KG1 (cell line): ENCODE results near the gene NR6A1.

ENCODE experiments used
- DNase-seq: peaks from one replicate; lab custom pipeline; 2025; lab: John Stamatoyannopoulos, UW

Gene NR6A1

DNA sequence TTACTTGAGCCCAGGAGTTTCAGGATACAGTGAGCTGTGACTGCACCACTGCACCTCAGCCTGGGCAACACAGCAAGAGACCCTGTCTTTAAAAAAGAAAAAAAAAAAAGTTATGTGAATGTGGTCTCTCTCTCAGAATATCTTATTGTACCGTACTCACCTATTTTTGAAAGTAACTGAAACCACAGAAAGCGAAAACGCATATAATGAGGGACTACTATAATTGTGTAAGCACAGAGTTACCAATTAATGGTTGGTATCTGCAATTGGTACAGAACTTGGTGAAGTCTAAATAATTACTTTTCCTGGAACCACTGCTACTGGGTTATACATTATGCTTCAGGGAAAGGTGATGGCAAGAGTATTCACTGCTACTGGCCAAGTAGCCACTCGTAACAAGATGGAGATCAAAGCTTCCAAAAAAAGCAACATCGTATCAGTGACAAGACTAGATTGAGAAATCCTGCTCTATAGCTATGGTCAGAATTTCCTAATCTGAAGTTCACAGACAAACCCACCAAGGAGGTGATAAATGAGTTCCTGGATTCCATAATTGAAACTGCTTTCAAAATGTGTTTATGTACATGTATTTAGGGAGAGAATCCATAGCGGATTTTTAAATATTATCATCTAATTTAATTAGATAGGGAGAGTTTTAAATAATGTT, 82.7 kb downstream of the NR6A1 start:
- no peak for DNase-seq

DNA sequence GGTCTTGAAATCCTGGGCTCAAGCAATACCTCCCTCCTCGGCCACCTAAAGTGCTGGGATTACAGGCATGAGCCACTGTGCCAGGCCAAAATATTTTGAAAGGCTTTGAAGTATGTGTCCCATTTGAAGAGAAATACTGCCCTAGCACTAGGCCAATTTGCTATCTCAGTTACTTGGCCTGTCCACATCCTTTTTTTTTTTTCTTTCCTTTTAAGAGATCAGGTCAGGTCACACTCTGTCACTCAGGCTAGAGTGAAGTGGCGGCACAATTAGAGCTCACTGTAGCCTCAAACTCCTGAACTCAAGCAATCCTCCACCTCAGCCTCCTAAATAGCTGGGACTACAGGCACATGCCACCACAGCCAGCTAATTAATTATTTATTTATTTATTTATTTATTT, 84.2 kb downstream of the NR6A1 start:
- no peak for DNase-seq

DNA sequence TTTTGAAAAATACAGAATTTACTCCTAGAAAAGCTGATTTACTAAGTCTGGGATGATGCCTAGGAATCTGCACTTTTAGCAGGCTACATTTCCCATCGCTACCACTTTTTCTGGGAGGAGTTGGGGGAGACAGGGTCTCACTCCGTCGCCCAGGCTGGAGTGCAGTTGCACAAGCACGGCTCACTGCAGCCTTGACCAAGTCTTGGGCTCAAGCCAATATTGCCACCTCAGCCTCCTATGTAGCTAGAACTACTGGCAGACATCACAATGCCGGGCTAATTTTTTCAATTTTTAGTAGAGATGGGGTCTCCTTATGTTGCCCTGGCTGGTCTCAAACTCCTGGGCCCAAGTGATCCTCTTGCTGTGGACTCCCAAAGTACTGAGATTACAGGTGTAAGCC, 85.9 kb downstream of the NR6A1 start:
- DNase-seq, result no peak

DNA sequence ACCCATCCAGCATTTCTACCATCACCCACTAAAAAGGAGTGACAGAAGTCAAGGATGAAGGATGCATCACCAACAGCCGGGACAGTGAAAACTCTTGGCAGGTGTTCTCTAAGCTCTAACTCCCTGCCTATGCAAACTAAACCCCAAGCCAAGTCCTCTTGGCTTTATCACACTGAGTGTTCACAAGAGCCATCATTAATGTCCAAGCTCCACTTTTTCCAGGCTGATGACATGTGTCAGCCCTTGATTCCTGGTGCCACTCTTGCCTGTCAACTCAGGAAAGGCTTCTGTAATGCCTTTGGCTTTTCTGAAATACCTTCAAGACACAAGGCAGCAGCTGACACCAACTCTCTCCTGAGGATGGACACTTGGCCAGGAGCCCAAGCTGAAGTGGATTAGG, 86.9 kb downstream of the NR6A1 start:
- no peak for DNase-seq

DNA sequence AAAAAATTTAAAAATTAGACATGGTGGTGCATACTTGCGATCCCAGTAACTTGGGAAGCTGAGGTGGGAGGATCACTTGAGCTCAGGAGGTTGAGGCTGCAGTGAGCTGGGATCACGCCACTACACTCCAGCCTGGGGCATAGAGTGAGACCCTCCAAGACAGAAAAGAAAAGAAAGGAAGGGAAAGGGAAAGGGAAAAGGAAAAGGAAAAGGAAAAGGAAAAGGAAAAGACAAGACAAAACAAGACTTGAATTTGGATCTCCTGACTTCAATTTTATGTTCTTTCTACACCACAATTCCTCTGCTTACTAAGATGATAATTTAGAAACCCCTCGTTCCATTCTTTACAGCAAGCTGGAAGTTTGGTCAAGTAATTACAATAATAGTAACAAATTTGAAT, 88.1 kb downstream of the NR6A1 start:
- DNase-seq, result no peak

DNA sequence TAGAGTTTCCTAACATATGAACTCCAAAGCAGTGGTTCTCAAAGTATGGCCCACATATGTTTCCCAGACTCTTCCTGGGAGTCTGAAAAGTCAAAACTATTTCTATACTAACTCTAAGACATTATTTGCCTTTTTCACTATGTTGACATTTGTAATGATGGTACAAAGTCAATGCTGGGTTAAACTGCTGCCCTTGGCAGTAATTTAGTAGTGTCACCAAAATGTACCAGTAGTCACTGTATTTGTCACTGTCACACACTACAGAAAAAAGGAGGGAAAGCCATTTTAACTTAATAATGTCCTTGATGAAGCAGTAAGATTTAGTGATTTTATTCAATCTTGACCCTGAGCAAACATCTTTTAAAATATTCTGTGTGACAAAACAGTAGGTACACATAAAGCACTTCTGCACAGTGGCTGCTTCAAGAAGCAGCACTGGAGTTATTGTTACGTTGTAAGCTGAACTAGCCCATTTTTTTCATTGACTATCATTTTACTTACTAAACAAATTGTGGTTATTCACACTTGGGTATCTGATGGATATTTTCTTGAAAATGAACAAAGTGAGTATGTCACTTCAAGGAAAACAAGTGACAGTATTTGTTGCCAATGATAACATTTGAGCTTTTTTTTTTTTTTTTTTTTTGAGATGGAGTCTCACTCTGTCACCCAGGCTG, 90.3 kb downstream of the NR6A1 start:
- DNase-seq, result no peak

DNA sequence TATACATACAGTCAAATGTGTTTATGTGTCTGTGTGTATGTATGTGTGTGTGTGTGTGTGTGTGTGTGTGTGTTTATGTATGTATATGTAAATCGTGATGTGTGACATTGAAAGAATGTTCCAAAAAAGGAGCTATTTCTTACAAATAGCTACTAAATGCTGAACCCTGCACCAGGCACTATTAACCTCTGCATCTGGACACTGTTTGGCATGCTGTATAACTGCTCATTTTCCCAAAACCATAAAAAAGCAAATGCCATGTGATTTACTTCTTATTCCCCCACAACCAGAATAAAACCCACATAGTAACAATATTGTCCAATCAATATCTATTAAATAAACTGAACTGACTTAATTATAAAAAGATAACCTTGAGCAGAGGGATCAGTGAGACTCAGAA, 91.1 kb downstream of the NR6A1 start:
- no peak for DNase-seq

DNA sequence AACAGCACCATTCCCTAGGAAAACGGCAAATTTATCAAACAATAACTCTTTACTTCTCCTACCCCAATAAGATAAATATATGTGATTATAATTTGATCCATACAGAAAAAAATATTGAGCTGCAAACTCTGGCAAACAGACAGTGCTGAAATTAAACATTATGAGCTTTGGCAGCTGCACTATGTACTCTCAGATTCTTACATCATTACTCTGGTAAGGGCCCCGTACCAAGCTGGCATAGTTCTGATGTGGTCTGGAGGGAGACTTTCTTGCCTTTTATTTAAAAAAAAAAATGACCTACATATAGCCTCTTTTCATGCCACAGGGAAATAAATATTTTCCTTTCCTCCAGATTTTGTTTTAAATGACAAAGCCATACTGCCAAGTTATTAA, 95.0 kb downstream of the NR6A1 start:
- DNase-seq, result no peak

DNA sequence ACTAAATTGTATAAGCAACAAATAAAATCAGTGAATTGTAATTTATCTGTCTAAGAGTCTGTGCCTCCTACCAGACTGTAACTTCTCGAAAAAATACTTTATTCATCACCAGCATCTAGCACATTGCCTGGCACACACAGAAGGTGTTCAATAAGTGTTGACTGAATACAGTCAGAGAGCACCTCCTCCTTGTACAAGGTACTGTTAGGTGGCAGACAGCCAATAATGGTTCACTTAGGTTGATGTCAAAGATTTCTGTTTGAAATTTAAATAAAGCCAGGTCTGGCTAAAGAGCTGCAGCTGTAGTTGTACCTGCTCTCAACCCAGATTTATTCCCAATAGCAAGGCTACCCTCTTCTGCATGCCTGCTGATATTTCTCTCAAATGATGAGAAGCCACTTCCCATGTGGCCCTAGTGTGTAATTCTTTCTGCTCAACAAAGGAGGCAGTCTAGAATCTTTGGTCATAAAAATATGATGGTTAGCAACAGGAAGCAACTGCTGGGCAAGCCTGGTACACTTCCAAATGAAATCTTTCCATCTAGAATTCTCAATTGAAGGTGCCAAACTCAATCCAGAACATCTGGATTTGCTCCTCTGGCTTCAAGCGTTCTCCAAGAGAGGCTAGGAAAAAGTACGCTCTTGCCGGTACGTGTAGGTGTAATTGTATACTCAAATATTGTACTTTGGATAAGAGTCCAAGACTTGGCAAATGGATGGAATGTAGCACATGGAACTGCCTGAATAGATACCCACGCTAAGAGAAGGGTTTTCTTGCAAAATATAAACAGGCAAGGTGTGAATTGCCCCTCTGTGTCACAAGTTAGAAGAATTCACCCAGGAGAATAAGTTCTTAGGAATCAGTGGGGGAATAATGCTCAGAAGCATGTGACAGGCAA, 95.6 kb downstream of the NR6A1 start:
- DNase-seq, result no peak

DNA sequence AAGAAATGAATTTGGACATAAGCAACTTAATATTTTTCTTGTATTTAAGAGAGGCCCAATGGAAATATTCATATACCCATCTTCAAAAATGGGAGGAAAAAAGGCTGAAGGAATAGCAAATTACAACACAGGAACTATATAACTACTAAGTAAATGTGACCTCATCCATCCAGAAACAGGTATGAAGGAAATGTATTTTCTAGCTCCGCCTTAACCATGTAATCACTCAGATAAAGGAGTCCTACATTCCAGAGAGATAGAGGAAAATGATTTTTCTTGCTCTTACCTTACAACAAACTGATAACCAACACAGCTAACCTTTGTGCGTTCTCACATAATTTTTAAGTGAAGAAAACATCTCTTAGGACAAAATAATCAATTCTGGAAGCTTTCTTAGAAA, 96.5 kb downstream of the NR6A1 start:
- DNase-seq, result no peak

DNA sequence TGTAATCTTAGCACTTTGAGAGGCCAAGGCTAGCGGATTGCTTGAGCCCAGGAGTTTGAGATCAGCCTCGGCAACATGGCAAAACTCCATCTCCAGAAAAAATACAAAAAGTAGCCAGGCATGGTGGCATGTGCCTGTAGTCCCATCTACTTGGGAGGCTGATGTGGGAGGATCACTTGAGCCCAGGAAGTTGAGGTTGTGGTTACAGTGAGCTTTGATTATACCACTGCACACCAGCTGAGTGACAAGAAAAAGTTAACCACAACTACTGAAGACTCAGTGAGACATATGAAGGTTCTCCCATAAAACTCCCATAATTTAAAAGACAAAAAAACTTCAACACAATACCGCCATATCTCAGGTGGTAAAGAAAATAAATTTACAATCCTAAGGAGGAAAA, 98.0 kb downstream of the NR6A1 start:
- no peak for DNase-seq

DNA sequence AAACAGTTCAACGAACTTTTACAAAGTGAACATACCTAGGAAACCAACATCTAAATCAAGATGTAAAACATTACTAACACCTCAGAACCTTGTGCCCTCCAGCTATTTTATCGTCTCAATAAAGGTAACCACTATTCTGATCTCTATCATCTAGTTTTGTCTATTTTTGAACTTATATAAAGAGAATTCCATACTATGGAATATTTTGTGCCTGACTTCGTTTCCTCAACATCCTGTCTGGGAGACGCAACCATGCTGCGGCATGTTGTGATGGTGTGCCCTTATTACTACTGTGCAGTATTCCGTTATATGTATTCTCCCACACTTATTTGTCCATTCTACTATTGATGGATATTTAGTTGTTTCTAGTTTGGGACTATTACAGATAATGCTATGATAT, 99.2 kb downstream of the NR6A1 start:
- DNase-seq, result no peak

DNA sequence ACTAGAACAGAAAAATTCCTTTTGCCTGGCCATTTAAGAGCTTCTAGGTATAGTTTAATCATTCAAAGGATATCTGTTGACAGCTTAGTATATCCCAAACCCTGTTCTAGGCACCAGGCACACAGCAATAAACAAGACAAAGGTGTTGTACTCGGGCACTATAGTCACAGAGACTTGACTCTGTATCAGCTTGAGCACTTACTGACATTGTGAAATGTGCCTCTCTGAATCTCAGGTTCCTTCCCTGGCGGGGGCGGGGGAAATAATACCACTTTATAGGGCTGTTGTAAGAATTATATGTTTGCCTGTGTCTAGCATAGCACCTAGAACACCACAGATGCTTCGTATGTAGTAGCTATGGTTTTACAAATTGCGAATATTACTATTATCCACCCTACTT, 104.5 kb downstream of the NR6A1 start:
- DNase-seq, result no peak

DNA sequence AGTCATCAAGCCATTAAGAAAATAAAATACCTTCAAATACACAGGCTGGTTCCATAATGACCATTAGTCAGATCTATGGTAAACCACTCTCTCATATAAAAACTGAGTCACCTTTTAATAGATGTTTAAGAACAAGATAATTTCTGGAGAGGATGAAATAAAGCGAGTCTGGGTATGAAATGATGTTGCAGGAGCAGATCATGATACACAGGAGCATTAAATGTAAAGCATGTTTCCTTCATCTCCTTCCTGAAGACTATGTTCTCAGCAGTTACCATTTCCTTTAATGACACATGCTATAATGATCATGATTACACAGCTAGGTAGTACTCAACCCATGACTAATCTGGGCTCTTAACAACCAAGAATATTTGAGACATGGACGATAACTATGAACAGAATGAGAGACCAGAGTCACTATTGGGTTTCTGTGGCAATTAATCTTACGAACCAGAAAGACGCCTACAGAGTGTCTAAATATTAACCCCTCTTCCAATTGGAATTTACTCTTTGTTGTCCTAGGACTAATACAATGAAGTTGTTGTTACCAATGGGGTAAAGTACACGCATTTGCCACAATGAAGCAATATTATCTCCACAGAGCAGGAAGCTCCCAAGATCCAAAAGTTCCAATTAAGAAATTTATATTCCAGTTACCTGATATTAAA, 105.6 kb downstream of the NR6A1 start:
- no peak for DNase-seq

DNA sequence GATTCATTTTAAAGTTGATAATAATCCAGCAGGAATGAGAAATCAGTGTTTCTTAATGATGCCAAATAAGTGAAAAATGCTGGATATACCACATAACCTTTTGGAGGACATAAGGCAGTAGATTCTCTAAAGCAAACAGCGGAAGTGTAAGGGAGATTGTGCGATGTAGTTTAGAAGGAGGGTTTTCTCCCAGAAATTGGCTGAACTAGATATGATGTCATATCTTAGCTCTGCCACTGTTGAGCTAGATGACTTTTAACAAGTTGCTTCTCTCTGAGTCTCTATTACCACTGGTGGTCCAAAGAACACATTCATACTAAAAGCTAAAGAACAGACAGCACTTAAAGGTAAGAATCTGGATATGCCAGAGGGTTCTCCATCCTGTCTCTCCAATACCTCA, 107.0 kb downstream of the NR6A1 start:
- DNase-seq, result no peak

DNA sequence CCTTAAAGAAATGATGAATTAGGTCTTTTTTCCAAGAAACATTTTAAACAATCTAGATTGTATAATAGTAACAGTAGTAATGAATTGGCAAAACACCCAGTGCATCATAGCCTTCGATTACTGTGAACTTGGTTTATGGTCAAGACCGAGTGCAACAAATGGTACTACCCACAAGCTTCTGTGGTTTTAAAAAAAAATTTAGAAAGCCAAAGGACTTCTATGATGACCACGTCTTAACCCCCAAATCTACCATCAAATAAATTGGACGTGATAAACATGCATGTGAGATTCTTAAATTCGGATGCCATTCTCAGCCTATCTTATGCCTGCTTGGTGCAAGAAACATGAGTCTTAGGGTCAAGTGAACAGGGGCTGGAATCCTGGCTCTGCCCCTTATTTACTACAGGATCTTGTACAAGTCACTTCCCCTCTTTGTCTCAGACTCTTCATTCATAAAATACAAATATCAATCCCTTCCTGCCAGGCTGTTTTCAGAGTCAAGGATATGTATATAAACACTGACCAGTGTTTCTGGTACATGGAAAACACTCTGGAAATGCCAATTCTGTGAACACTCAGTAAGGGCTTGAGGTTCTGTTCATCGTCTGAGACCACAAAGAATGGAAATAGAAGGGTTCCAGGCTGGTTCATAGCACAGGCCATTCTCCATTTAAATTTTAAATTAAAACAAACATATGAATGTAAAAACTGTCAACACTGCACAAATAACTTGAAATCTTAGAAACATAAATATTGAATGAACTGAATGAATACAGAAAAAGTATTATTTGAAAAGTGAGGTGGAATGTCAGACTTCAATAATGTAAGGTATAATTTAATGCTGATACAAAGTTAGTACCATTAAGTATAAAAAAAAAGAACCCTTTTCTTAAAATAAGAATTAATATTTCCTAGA, 107.8 kb downstream of the NR6A1 start:
- no peak for DNase-seq

DNA sequence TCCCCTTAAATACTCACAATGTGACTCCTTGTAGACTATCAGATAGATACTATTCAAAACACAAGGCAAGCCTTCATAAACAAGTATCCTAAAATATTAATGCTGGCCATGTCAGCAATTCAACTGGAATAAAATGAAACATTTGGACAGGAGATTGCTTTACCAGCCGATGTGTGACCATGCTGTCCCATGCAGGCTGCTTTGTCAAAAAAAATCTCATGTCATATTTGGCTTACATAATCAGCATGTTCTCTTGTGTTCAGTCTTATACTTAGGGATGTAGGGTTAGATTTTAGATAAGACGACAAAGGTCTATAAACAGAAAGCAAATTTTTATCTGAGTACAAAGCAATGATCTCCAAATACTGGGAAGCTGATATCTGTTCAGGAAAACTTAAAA, 108.5 kb downstream of the NR6A1 start:
- DNase-seq, result no peak

DNA sequence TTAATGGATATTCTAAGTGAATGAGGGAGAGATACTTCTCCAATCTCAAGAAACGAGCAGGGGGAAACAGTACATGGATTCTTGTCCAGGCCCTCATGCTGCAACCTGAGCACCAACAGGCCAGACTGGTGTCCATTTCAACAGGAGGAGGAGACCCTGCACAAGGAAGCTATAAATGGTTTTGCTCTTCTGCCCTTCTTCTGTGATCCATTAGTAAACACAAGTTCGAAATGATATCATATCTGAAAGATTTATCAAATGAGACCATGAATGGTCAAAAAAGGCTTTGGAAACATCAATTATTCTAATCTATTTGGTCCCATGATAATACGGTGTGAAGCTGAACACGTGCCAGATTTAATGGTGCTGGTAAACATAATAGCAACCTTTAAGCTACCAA, 109.8 kb downstream of the NR6A1 start:
- no peak for DNase-seq

DNA sequence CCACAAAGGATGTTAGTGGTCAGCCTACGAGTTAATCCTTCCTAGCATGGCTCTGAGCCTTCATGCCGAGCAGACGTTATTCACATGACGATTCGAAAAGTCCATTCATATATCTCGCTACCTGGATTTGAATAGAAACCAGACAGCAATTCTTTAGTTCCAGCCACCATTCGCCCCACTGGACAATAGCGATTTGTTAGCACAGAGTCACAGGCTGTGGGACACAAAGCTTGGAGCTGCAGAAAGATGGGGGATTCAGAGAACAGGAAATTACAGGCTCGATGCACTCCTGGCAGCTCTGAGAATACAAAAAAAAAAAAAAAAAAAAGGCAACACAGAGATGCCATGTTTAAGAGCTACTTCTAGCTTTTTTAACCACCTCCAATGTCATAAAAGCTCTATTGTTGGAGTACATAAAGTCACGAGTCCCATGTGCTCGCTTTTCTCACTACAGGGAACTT, 110.7 kb downstream of the NR6A1 start:
- DNase-seq, result peak; percentile 57

DNA sequence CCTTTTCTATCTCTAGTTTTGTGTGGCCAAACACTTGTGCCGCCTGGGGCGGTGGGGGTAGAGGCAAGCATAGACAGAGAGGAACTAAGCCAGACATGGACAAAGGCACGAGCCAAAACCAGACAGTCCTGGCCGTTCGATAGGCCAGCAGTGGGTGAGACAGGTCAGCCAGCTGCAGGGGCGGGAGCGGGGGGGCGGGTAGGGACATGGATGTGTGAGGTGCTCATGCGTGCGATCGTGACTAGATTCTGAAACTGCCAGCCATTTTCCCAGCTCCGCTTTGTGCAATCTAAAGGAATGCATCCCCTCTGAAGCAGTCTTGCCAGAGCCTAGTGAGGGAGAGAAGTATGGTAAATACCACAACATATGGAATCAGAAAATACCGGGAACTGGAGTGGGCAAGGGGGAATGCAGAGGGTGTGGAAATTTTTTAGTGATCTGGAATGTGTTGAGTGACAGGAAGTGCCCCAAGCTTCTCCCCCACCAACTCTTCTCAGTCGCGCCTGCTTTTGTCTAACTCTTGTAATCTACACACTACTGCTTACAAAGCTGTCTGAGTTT, 111.9 kb downstream of the NR6A1 start:
- peak; percentile 84 for DNase-seq
